Heart left ventricle (tissue), 13 donors: ENCODE measurements around the gene MYOF.

Source experiments
- POLR2A ChIP-seq, 2 donors: fragments of 450-650 bp; IDR thresholded peaks; one replicate each; pipeline ENCODE4 v1.6.1; 2017; ENCODE audit warnings: antibody characterized with exemption in 2 of 2, mild to moderate bottlenecking in 2 of 2, moderate library complexity in 2 of 2
- TF ChIP-seq, protein P1 (sequence below), 12 donors: fragments of 200-600 bp; sonication (generic) in 4 of 12; IDR thresholded peaks; one replicate each; pipeline versions ENCODE4 v1.5.0 to v1.8.0; 2018 to 2022; ENCODE audit warnings: antibody characterized with exemption in 12 of 12, mild to moderate bottlenecking in 5 of 12
- donor health status: ischemic (EF 13 %, LVEDD 7.1; RV severe dilation, severe dysfunction).
- donor health status: DM: no; HTN: yes; CAD: no.
- donor health status: DM: no; HTN: no; CAD: no.
- donor health status: ischemic (EF 25% LVEDD 6.9; RV normal size, moderate dysfunction).
- donor health status: ischemic (EF 25% LVEDD 5.7; RV mildly dilated, moderate dysfunction).
- donor health status: ischemic (EF 35%, LVEDD 5.7; RV mildly dilated, moderate dysfunction).
- donor health status: nonischemic (EF 11% LVEDD 7.7; RV severe dilation, severe dysfunction).
- donor health status: DM: yes; HTN: yes; CAD: no.
- donor health status: PGD.
- donor health status: ischemic (EF 29% LVEDD 5.4; RV normal size, mild dysfunction).
- donor health status: nonischemic (EF 23%, LVEDD 6.1; RV moderate dilation, normal function).

GRCh38 chr10:93369588-93370164, 112.5 kb downstream of the MYOF start:
- TF ChIP-seq, protein P1, sequence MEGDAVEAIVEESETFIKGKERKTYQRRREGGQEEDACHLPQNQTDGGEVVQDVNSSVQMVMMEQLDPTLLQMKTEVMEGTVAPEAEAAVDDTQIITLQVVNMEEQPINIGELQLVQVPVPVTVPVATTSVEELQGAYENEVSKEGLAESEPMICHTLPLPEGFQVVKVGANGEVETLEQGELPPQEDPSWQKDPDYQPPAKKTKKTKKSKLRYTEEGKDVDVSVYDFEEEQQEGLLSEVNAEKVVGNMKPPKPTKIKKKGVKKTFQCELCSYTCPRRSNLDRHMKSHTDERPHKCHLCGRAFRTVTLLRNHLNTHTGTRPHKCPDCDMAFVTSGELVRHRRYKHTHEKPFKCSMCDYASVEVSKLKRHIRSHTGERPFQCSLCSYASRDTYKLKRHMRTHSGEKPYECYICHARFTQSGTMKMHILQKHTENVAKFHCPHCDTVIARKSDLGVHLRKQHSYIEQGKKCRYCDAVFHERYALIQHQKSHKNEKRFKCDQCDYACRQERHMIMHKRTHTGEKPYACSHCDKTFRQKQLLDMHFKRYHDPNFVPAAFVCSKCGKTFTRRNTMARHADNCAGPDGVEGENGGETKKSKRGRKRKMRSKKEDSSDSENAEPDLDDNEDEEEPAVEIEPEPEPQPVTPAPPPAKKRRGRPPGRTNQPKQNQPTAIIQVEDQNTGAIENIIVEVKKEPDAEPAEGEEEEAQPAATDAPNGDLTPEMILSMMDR (IDR thresholded peaks at IDR 0.05) = no peak
- no peak for TF ChIP-seq POLR2A (IDR thresholded peaks at IDR 0.05)
